ENCODE measurements around the gene BEND7.

GRCh38 chr10:13489035-13489599, 39.7 kb downstream of the BEND7 start:
- TF ChIP-seq, protein P1, sequence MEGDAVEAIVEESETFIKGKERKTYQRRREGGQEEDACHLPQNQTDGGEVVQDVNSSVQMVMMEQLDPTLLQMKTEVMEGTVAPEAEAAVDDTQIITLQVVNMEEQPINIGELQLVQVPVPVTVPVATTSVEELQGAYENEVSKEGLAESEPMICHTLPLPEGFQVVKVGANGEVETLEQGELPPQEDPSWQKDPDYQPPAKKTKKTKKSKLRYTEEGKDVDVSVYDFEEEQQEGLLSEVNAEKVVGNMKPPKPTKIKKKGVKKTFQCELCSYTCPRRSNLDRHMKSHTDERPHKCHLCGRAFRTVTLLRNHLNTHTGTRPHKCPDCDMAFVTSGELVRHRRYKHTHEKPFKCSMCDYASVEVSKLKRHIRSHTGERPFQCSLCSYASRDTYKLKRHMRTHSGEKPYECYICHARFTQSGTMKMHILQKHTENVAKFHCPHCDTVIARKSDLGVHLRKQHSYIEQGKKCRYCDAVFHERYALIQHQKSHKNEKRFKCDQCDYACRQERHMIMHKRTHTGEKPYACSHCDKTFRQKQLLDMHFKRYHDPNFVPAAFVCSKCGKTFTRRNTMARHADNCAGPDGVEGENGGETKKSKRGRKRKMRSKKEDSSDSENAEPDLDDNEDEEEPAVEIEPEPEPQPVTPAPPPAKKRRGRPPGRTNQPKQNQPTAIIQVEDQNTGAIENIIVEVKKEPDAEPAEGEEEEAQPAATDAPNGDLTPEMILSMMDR (IDR thresholded peaks at IDR 0.05; ENCODE audit: borderline replicate concordance, extremely low read depth, low read length, poor library complexity, severe bottlenecking) = no peak
- no peak for TF ChIP-seq EZH2 (IDR thresholded peaks at IDR 0.05; ENCODE audit: borderline replicate concordance, low read depth, low read length, severe bottlenecking)
